ENCODE measurements around the gene CIC. TPM values are rescaled to one million over a fixed set of nuclear protein-coding genes. Genes with fewer than 3 reads are reported as not detected.

Gene CIC
- total RNA-seq, 1 experiment from 2014 or later: 54.0 TPM

DNA sequence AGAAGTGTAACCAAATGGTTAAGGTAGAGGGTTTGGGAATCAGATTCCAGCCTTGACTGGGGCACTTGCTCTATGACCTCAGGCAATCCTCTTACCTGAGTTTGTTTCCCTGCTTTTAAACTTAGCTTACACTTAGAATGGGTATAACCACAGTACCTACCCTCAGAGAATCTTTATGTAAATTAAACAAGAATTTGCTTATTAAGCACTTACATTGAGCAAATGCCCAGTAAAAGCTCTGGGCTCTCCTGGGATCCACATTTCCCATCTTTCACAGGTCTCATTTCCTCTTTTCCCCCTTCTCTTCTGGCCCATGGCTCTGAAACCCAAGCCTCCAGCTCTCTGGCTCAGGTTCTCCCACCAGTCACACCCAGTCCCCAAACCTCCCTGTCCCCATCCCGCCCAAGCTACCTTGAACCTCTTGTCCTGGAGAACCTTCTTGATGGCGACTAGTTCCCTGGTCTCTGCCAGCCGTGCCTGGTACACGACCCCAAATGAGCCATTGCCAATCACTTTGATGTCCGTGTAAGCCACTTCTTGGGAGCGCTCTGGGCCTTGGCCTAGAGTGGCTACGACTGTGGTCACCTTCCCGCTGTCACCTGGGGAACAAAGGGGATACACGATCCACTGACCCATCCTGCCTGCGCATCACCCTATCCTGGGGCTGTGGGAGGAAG, 29.4 kb upstream of the CIC start:
- Histone ChIP-seq H2BK120ac (ENCODE audit: low read depth, low read length, poor library complexity, severe bottlenecking) (no peak overlapping the region), H3K23me2 (ENCODE audit: insufficient read length, low read depth, low read length, poor library complexity, severe bottlenecking) (peaks cover 4% of the 10 kb centered on the region), H3K56ac (ENCODE audit: insufficient read length, low read depth, low read length) (no peak overlapping the region), H3K23ac (ENCODE audit: insufficient read length, low read depth, low read length) (no peak overlapping the region), H3K18ac (ENCODE audit: insufficient read length, low read depth, low read length) (no peak overlapping the region), H3K27ac (ENCODE audit: insufficient read length, low read depth, low read length) (no peak overlapping the region), H3T11ph (ENCODE audit: low read length) (no peak overlapping the region), H2BK15ac (ENCODE audit: low read depth, low read length) (no peak overlapping the region), H2BK5ac (ENCODE audit: insufficient read length, low read length) (no peak overlapping the region), H3K4ac (ENCODE audit: low read depth, low read length) (no peak overlapping the region), H3K14ac (ENCODE audit: insufficient read depth, low read length) (no peak overlapping the region), H3K4me2 (ENCODE audit: insufficient read depth, insufficient read length, low read length) (no peak overlapping the region), H3K9ac (ENCODE audit: extremely low read depth, insufficient read length, low read length) (no peak overlapping the region), H2AFZ (ENCODE audit: low read length) (no peak overlapping the region), H4K91ac (ENCODE audit: insufficient read length, low read depth, low read length) (no peak overlapping the region), H4K5ac (ENCODE audit: insufficient read length, low read depth, low read length) (no peak overlapping the region), H3K9me3 (ENCODE audit: control insufficient read depth, low read depth, low read length) (no peaks in the 10 kb centered on the region), H3K27me3 (ENCODE audit: insufficient read depth, low read length) (no peaks in the 10 kb centered on the region), H2AK5ac (ENCODE audit: insufficient read length, low read length) (no peak overlapping the region), H4K20me1 (ENCODE audit: control insufficient read depth, insufficient read depth, insufficient read length) (no peaks in the 10 kb centered on the region), H3K79me1 (ENCODE audit: insufficient read depth, low read depth, low read length, poor library complexity, severe bottlenecking) (no peaks in the 10 kb centered on the region), H4K8ac (replicated peaks; ENCODE audit: insufficient read length, low read depth, low read length) (no peak overlapping the region), H3K79me2 (ENCODE audit: insufficient read depth, low read length) (no peaks in the 10 kb centered on the region; the same call in 1 of the 2 replicates), H2BK12ac (ENCODE audit: insufficient read length, low read depth, low read length) (no peak overlapping the region), H3K4me1 (ENCODE audit: insufficient read depth, low read length) (no peaks in the 10 kb centered on the region), H2BK20ac (ENCODE audit: low read depth, low read length, poor library complexity, severe bottlenecking) (no peak overlapping the region)
- no CpG with 5 or more reads among the region's 10 CpGs for WGBS (ENCODE audit: extremely low coverage, insufficient read length, low lambda C conversion rate)
- Mint-ChIP-seq H3K36me3 (ENCODE audit: insufficient read depth in 1 of 3, low read depth in 3 of 3) (peaks cover 22 to 41% (median 40%) of the 10 kb centered on the region in 3 experiments), H3K9me3 (no peaks in the 10 kb centered on the region), H3K27ac (no peak overlapping the region), H3K4me1 (peaks cover 8 to 16% of the 10 kb centered on the region in 2 experiments), H3K4me3 (peak overlapping the region in 1 of 2 experiments; percentile 63; a peak in 2 of 5 replicates), H3K27me3 (ENCODE audit: low read depth) (no peaks in the 10 kb centered on the region; the same call in 1 of the 2 replicates)
- TF ChIP-seq, protein P1, sequence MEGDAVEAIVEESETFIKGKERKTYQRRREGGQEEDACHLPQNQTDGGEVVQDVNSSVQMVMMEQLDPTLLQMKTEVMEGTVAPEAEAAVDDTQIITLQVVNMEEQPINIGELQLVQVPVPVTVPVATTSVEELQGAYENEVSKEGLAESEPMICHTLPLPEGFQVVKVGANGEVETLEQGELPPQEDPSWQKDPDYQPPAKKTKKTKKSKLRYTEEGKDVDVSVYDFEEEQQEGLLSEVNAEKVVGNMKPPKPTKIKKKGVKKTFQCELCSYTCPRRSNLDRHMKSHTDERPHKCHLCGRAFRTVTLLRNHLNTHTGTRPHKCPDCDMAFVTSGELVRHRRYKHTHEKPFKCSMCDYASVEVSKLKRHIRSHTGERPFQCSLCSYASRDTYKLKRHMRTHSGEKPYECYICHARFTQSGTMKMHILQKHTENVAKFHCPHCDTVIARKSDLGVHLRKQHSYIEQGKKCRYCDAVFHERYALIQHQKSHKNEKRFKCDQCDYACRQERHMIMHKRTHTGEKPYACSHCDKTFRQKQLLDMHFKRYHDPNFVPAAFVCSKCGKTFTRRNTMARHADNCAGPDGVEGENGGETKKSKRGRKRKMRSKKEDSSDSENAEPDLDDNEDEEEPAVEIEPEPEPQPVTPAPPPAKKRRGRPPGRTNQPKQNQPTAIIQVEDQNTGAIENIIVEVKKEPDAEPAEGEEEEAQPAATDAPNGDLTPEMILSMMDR (conservative IDR thresholded peaks at IDR 0.05): no peak
- no peak for DNase-seq
